HG03439 (cell line): ENCODE measurements around the gene WNK1.
"Not testable (repeated sequence)": the region's sequence is repeated elsewhere in the genome, so short reads cannot be mapped to it uniquely, and the experiment has no call there.

Source experiments
- ATAC-seq: cut with Tn5 transposase; IDR thresholded peaks from one replicate; pipeline ENCODE4 v1.9.1; 2021; ENCODE audit warnings: mild to moderate bottlenecking, moderate library complexity; ENCODE audit not compliant: unreplicated experiment

The WNK1 gene

GRCh38 chr12:906062-906585 is 153.7 kb downstream of the WNK1 start:
- ATAC-seq = no peak

- ATAC-seq = no peak
Observed at GRCh38 chr12:907413-908185, 155.2 kb downstream of the WNK1 start.

GRCh38 chr12:909861-910260 is 157.5 kb downstream of the WNK1 start:
- ATAC-seq = no peak

- ATAC-seq = no peak
Observed at GRCh38 chr12:910416-910815, 158.0 kb downstream of the WNK1 start.

GRCh38 chr12:911191-911826 is 158.9 kb downstream of the WNK1 start:
- ATAC-seq = no peak

GRCh38 chr12:912466-913235 is 160.3 kb downstream of the WNK1 start:
- ATAC-seq = no peak

- ATAC-seq = no peak
Observed at GRCh38 chr12:913919-914698, 161.7 kb downstream of the WNK1 start.

GRCh38 chr12:915090-915489 is 162.7 kb downstream of the WNK1 start:
- no peak for ATAC-seq

- no peak for ATAC-seq
Observed at GRCh38 chr12:916240-916639, 163.9 kb downstream of the WNK1 start.

- no peak for ATAC-seq
Observed at GRCh38 chr12:916712-917445, 164.5 kb downstream of the WNK1 start.

- no peak for ATAC-seq
Observed at GRCh38 chr12:920676-921075, 168.3 kb downstream of the WNK1 start.

- no peak for ATAC-seq
Observed at GRCh38 chr12:922285-922684, 169.9 kb downstream of the WNK1 start.

- no peak for ATAC-seq
Observed at GRCh38 chr12:926641-927040, 174.3 kb downstream of the WNK1 start.

- ATAC-seq = no peak
Observed at GRCh38 chr12:931060-931459, 178.7 kb downstream of the WNK1 start.

GRCh38 chr12:931591-931990 is 179.2 kb downstream of the WNK1 start:
- no peak for ATAC-seq

- ATAC-seq = not testable (repeated sequence)
Observed at GRCh38 chr12:935891-936290, 183.5 kb downstream of the WNK1 start.

- no peak for ATAC-seq
Observed at GRCh38 chr12:936377-937345, 184.3 kb downstream of the WNK1 start.

- ATAC-seq = no peak
Observed at GRCh38 chr12:938810-939209, 186.4 kb downstream of the WNK1 start.

- no peak for ATAC-seq
Observed at GRCh38 chr12:943051-943450, 190.7 kb downstream of the WNK1 start.
